H54 (cell line): ENCODE results near the gene ZSCAN22.

ENCODE experiments used
- DNase-seq: peaks from one replicate; pipeline ENCODE4 v3.0.0; 2011; ENCODE audit warnings: low spot score, mixed read lengths; ENCODE audit not compliant: insufficient read length
- FAIRE-seq: peaks from 3 replicates; lab custom pipeline; 2011; peaks lifted over from hg19 to GRCh38; lab: Jason Lieb, UNC
- POLR2A ChIP-seq: IDR thresholded peaks from 2 replicates; pipeline ENCODE4 v1.6.1; 2011; ENCODE audit warnings: low read depth, mild to moderate bottlenecking, low read length

Gene ZSCAN22

GRCh38 chr19:58385313-58385890 is 58.6 kb downstream of the ZSCAN22 start:
- no peak for DNase-seq
- no peak for FAIRE-seq
- TF ChIP-seq POLR2A, result no peak

GRCh38 chr19:58385891-58386575 is 59.2 kb downstream of the ZSCAN22 start:
- no peak for TF ChIP-seq POLR2A
- DNase-seq (no peak), FAIRE-seq (no peak)

- TF ChIP-seq POLR2A, result peak; percentile 91
- DNase-seq, result peak; percentile 100
- no peak for FAIRE-seq
Measured at GRCh38 chr19:58386576-58387337, 60.0 kb downstream of the ZSCAN22 start, which contains the start of gene RPS5. TSS of gene RPS5 (plus strand) at chr19:58387269. CDS start at chr19:58388138, 869 bp downstream.

GRCh38 chr19:58387338-58388174 is 60.8 kb downstream of the ZSCAN22 start:
- FAIRE-seq, result no peak
- TF ChIP-seq POLR2A, result no peak
- DNase-seq, result no peak

GRCh38 chr19:58388175-58388526 is 61.4 kb downstream of the ZSCAN22 start:
- FAIRE-seq, result no peak
- TF ChIP-seq POLR2A, result no peak
- DNase-seq, result no peak
